ENCODE measurements around the gene MPP3.

DNA sequence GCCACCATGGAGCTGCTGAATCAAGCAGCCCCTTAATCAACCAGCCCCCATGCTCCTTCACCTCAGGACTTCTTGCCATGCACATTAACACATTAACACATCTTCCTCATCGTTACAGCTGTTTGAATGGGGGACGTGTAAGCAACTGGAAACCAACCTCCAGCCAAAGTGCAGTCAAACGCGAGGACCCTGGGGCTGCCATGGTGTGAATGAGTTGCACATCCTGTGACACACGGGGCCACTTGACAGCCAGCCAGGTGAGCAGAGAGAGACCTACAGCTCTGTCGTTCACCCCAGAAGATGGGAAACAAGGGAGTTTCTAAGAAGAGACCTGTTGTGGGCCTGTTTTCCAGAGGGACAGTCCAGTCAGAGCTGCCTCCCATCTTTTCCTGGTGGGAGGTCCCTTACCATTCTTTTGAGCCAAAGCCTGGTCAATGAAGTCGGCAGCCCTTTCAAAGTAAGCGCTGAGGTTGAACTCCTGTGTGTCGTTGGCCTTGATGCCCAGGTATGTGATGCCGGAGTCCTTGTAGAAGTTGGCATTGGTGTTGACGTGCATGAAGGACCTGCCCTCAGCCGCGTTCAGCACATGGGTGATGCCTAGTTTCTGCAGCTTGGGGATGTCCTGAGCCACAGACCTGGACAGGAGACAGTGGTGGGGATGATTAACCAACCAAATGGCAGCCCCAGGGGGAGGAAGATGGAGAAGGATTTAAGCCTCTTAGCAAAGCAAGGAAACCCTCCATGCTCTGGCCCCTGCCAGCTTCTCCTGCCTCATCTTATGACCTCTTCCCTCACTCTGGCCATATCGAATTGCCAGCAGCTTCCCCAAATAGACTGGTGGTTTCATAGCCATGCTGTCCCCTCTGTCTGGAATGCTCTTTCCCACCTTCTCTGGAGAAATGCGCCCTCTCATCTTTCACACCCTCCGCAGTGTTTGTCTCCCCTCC lies 58.4 kb downstream of the MPP3 start:
- TF ChIP-seq CTCF (IDR thresholded peaks at IDR 0.05 in 2 of 3, conservative IDR thresholded peaks at IDR 0.05 in 1 of 3; ENCODE audit: borderline replicate concordance in 1 of 3, insufficient read depth in 1 of 3, low read depth in 2 of 3, low read length in 2 of 3) (no peak), JUND (IDR thresholded peaks at IDR 0.05) (no peak), POLR2AphosphoS5 (IDR thresholded peaks at IDR 0.05; ENCODE audit: low read depth, low read length) (no peak), EZH2 (IDR thresholded peaks at IDR 0.05) (no peak), CEBPB (IDR thresholded peaks at IDR 0.05; ENCODE audit: low read depth) (no peak)
